ENCODE measurements around the gene SMARCC2. TPM values are rescaled to one million over a fixed set of nuclear protein-coding genes. Genes with fewer than 3 reads are reported as not detected.

SMARCC2 gene
- total RNA-seq, 2 donors from 2014 or later: 127 to 129 TPM

GRCh38 chr12:56220611-56221231 lies 31.4 kb upstream of the SMARCC2 start:
- H3K9ac ChIP-seq (ENCODE audit: extremely low read depth, low read length, poor library complexity, severe bottlenecking): peak overlapping the region; percentile 93
- peaks cover 17% of the 10 kb centered on the region for H3K36me3 ChIP-seq (ENCODE audit: control insufficient read depth, insufficient read depth, low read length)
- Mint-ChIP-seq H3K9me3 (peaks cover 2% of the 10 kb centered on the region), H3K4me3 (peak overlapping the region; percentile 99), H3K27me3 (ENCODE audit: insufficient read depth) (no peaks in the 10 kb centered on the region), H3K4me1 (peaks cover 26% of the 10 kb centered on the region), H3K27ac (peak overlapping the region; percentile 96), H3K36me3 (ENCODE audit: low read depth) (peaks cover 18% of the 10 kb centered on the region)
- H3K4me1 ChIP-seq (ENCODE audit: control insufficient read depth, insufficient read depth, low read length): peaks cover 5% of the 10 kb centered on the region
- DNase-seq: no peak
- no peaks in the 10 kb centered on the region for H3K9me3 ChIP-seq (ENCODE audit: control insufficient read depth, low read length)
- no peak for TF ChIP-seq CTCF (conservative IDR thresholded peaks at IDR 0.05)
- H3K4me3 ChIP-seq (ENCODE audit: low read length): peak overlapping the region; percentile 100
- peak overlapping the region; percentile 93 for H3K27ac ChIP-seq (ENCODE audit: low read depth, low read length)
- H3K27me3 ChIP-seq (ENCODE audit: control insufficient read depth, insufficient read depth, low read length, poor library complexity, severe bottlenecking): no peaks in the 10 kb centered on the region
- WGBS, 2 experiments (ENCODE audit: insufficient coverage in 1 of 2, insufficient read length in 1 of 2): 35 to 57% methylated on average over 5 to 10 of the region's 10 CpGs

- H3K9me3 ChIP-seq (ENCODE audit: control insufficient read depth, low read length): no peaks in the 10 kb centered on the region
- no peaks in the 10 kb centered on the region for H3K27me3 ChIP-seq (ENCODE audit: control insufficient read depth, insufficient read depth, low read length, poor library complexity, severe bottlenecking)
- no peak for TF ChIP-seq CTCF (conservative IDR thresholded peaks at IDR 0.05)
- WGBS, 2 experiments (ENCODE audit: insufficient coverage in 1 of 2, insufficient read length in 1 of 2): 94 to 100% methylated on average over 6 of the region's 9 CpGs
- H3K27ac ChIP-seq (ENCODE audit: low read depth, low read length): no peak overlapping the region
- Mint-ChIP-seq H3K36me3 (ENCODE audit: low read depth) (peaks cover 23% of the 10 kb centered on the region), H3K27ac (no peak overlapping the region), H3K9me3 (peaks cover 2% of the 10 kb centered on the region), H3K27me3 (ENCODE audit: insufficient read depth) (no peaks in the 10 kb centered on the region), H3K4me3 (no peak overlapping the region), H3K4me1 (peaks cover 23% of the 10 kb centered on the region)
- no peak overlapping the region for H3K9ac ChIP-seq (ENCODE audit: extremely low read depth, low read length, poor library complexity, severe bottlenecking)
- H3K36me3 ChIP-seq (ENCODE audit: control insufficient read depth, insufficient read depth, low read length): peaks cover 26% of the 10 kb centered on the region
- no peak overlapping the region for H3K4me3 ChIP-seq (ENCODE audit: low read length)
- no peak for DNase-seq
- H3K4me1 ChIP-seq (ENCODE audit: control insufficient read depth, insufficient read depth, low read length): peaks cover 5% of the 10 kb centered on the region
These were observed 30.6 kb upstream of the SMARCC2 start for GRCh38 chr12:56219840-56220239.

GRCh38 chr12:56216461-56216860 lies 27.2 kb upstream of the SMARCC2 start:
- H3K4me1 Mint-ChIP-seq: peaks cover 6% of the 10 kb centered on the region
- no peaks in the 10 kb centered on the region for H3K27me3 Mint-ChIP-seq (ENCODE audit: insufficient read depth)
- Histone ChIP-seq H3K36me3 (ENCODE audit: control insufficient read depth, insufficient read depth, low read length) (peaks cover 59% of the 10 kb centered on the region), H3K27ac (ENCODE audit: low read depth, low read length) (no peak overlapping the region), H3K4me1 (ENCODE audit: control insufficient read depth, insufficient read depth, low read length) (no peaks in the 10 kb centered on the region), H3K4me3 (ENCODE audit: low read length) (no peak overlapping the region), H3K9me3 (ENCODE audit: control insufficient read depth, low read length) (no peaks in the 10 kb centered on the region), H3K9ac (ENCODE audit: extremely low read depth, low read length, poor library complexity, severe bottlenecking) (no peak overlapping the region), H3K27me3 (ENCODE audit: control insufficient read depth, insufficient read depth, low read length, poor library complexity, severe bottlenecking) (no peaks in the 10 kb centered on the region)
- no peak overlapping the region for H3K27ac Mint-ChIP-seq
- H3K36me3 Mint-ChIP-seq (ENCODE audit: low read depth): peaks cover 47% of the 10 kb centered on the region
- no peak for TF ChIP-seq CTCF (conservative IDR thresholded peaks at IDR 0.05)
- H3K4me3 Mint-ChIP-seq: no peak overlapping the region
- peaks cover 2% of the 10 kb centered on the region for H3K9me3 Mint-ChIP-seq
- no peak for DNase-seq
- 94 to 100% methylated on average over 1 to 3 of the region's 3 CpGs for WGBS, 2 experiments (ENCODE audit: insufficient coverage in 1 of 2, insufficient read length in 1 of 2)
